Ovary (tissue), 9 donors: Measurements from ENCODE around the gene MMP27. TPM values are rescaled to one million over a fixed set of nuclear protein-coding genes. Genes with fewer than 3 reads are reported as not detected.

ENCODE experiments used
- DNase-seq, 5 donors: peaks; one replicate each; pipeline ENCODE4 v3.0.0-alpha.2; 2019 to 2020
- H3K27ac ChIP-seq, 2 donors: fragments of 200-600 bp; one replicate each; pipeline versions ENCODE4 v1.5.1 to v1.8.0; 2019 to 2022
- H3K27me3 ChIP-seq: fragments of 200-600 bp; one replicate; pipeline ENCODE4 v1.8.0; 2022
- H3K36me3 ChIP-seq: fragments of 200-600 bp; sonication (generic); one replicate; pipeline ENCODE4 v1.5.1; 2019
- H3K4me1 ChIP-seq: one replicate; pipeline ENCODE4 v1.8.1; 2013; ENCODE audit warnings: mild to moderate bottlenecking, moderate library complexity; ENCODE audit not compliant: insufficient read depth
- H3K4me3 ChIP-seq: fragments of 200-600 bp; sonication (generic); one replicate; pipeline ENCODE4 v1.5.1; 2017
- H3K9me3 ChIP-seq, 2 donors: fragments of 200-600 bp in 1 of 2; sonication (generic) in 1 of 2; one replicate each; pipeline versions ENCODE4 v1.5.1 to v1.8.1; 2013 to 2019; ENCODE audit warnings: mild to moderate bottlenecking in 1 of 2, moderate library complexity in 1 of 2
- EP300 ChIP-seq: sonication (generic); formaldehyde crosslinking; IDR thresholded peaks from one replicate; pipeline ENCODE4 v1.6.1; 2017; ENCODE audit warnings: antibody characterized with exemption
- POLR2A ChIP-seq: fragments of 450-650 bp; IDR thresholded peaks from one replicate; pipeline ENCODE4 v1.6.1; 2017; ENCODE audit warnings: antibody characterized with exemption, mild to moderate bottlenecking, moderate library complexity
- whole genome bisulfite sequencing, 3 donors: extraction: QIAGEN DNeasy Blood & Tissue Kit in 1 of 3; methylation state at CpG; one replicate each; pipeline versions ENCODE4 v1.1.5 to v1.1.7; 2013 to 2017; 5-methylcytosine and 5-hydroxymethylcytosine counted together
- intact Hi-C, 4 donors: fragments of 100-400 bp; cut with DNase I; formaldehyde crosslinking; loops; one replicate each; pipeline versions ENCODE4 v1.11.0 to v1.15.1; 2022 to 2023
- polyA plus RNA-seq, 2 donors: library from polyadenylated mRNA; stranded (reverse); fragments of 200-250 nt in 1 of 2; fragments of 350-450 nt in 1 of 2; fragmentation: Illumina TruSeq in 1 of 2; extraction: RNeasy Lipid Tissue Mini Kit (QIAGEN cat#74804) in 1 of 2; gene quantifications; one replicate each; pipeline ENCODE4 v1.2.3, GENCODE V29; 2013 to 2014
- total RNA-seq, 7 donors: library from RNA; depleted of rRNA in 2 of 7; stranded (reverse); fragments of >200 nt in 2 of 7; fragmentation: NEBNext Ultra II Directional in 3 of 7; extraction: Animal tissue kit (Norgen Biotek cat#: 25700) in 3 of 7; gene quantifications; one replicate each; pipeline versions ENCODE4 v1.1.0 to v1.2.4, GENCODE V29; 2016 to 2023
- TF ChIP-seq, protein P1 (sequence below), 3 donors: fragments of 450-650 bp in 2 of 3; fragments of 200-600 bp in 1 of 3; IDR thresholded peaks; one replicate each; pipeline versions ENCODE4 v1.5.1 to v1.8.0; 2016 to 2022; ENCODE audit warnings: antibody characterized with exemption in 3 of 3, mild to moderate bottlenecking in 1 of 3
- donor health status: DM: no; HTN: no; CAD: no; lungs with moderate emphysema.
- donor health status: DM: no; HTN: no; CAD: no.
- donor health status: Bipolar disorder and iron deficiency.
- donor health status: DM: yes; HTN: yes; CAD: no.
- donor health status: DM: no; HTN: no; CAD: no.
- donor health status: DM: yes; HTN: yes; CAD: no.

The MMP27 gene
- total and polyA plus RNA-seq, 9 donors = 0.12 TPM; not detected in 8

DNA sequence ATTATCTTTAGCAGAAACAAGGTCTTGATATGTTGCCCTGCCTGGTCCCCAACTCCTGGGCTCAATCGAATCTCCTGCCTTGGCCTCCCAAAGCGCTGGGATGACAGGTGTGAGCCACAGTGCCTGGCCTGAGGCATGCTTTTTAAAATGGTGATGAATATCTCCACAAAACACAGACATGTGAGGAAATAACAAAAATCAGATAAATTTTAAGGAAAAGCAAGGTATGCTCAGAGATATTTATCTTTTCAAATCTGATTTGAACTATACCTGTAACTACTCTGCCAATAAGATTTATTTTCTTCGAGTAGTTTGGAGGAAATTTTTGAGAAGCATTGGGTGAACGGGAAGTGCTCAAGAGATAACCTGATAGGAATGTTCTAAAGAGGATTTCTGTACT, 44.5 kb downstream of the MMP27 start:
- TF ChIP-seq POLR2A = no peak
- no peak for TF ChIP-seq EP300
- TF ChIP-seq, protein P1, sequence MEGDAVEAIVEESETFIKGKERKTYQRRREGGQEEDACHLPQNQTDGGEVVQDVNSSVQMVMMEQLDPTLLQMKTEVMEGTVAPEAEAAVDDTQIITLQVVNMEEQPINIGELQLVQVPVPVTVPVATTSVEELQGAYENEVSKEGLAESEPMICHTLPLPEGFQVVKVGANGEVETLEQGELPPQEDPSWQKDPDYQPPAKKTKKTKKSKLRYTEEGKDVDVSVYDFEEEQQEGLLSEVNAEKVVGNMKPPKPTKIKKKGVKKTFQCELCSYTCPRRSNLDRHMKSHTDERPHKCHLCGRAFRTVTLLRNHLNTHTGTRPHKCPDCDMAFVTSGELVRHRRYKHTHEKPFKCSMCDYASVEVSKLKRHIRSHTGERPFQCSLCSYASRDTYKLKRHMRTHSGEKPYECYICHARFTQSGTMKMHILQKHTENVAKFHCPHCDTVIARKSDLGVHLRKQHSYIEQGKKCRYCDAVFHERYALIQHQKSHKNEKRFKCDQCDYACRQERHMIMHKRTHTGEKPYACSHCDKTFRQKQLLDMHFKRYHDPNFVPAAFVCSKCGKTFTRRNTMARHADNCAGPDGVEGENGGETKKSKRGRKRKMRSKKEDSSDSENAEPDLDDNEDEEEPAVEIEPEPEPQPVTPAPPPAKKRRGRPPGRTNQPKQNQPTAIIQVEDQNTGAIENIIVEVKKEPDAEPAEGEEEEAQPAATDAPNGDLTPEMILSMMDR (IDR thresholded peaks at IDR 0.05) = no peak
- no peaks in the 10 kb centered on the region for H3K27me3 ChIP-seq
- DNase-seq = no peak
- intact Hi-C loops = no loop called here
- 69 to 80% (median 73%) methylated on average over 4 of the region's 4 CpGs for WGBS, 3 donors
- H3K4me3 ChIP-seq = no peak overlapping the region
- H3K27ac ChIP-seq = no peak overlapping the region
- no peaks in the 10 kb centered on the region for H3K9me3 ChIP-seq
- no peaks in the 10 kb centered on the region for H3K4me1 ChIP-seq
- H3K36me3 ChIP-seq = no peaks in the 10 kb centered on the region

DNA sequence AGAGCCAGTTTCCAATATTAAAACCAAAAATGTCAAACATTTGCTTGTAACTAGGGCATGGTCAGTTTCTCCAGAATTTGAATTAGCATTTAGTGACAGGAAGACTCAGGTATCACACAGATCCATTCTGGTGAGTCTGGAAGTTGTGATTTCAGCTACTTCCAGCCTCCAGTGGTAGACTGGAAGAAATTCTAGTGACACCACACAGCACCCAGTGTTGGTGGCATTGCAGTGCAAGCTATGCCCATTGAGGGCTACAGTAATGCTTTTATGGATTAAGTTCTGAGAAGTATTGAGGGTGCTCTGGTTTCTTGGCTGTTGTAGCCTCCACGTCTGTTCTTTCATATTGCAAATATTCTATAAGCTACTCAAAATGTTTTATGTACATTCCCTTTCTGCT, 49.0 kb downstream of the MMP27 start:
- TF ChIP-seq, protein P1 (IDR thresholded peaks at IDR 0.05) = no peak
- TF ChIP-seq EP300 (no peak), POLR2A (no peak)
- intact Hi-C loops = no loop called here
- H3K27me3 ChIP-seq = no peaks in the 10 kb centered on the region
- DNase-seq = no peak
- H3K36me3 ChIP-seq = no peaks in the 10 kb centered on the region
- 69 to 74% (median 72%) methylated on average over 1 of the region's 1 CpG for WGBS, 3 donors
- no peaks in the 10 kb centered on the region for H3K9me3 ChIP-seq
- H3K27ac ChIP-seq = no peak overlapping the region
- no peak overlapping the region for H3K4me3 ChIP-seq
- no peaks in the 10 kb centered on the region for H3K4me1 ChIP-seq

DNA sequence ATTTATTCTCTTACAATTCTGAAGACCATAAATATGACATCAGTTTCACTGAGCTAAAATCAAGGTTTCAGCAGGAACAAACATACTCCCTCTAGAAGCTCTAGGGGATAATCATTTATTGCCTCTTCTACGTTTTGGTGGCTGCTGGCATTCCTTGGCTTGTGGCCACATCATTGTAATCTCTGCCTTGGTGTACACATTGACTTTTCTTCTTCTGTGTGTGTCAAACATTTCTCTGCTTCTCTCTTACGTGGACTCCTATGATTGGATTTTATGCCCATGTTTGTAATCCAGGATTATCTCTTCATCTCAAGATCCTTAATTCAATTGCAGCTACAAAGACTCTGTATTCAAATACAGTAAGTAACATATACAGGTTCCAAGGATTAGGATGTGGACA, 50.0 kb downstream of the MMP27 start:
- Histone ChIP-seq H3K27me3 (no peaks in the 10 kb centered on the region), H3K36me3 (no peaks in the 10 kb centered on the region), H3K4me1 (no peaks in the 10 kb centered on the region), H3K27ac (no peak overlapping the region), H3K9me3 (no peaks in the 10 kb centered on the region), H3K4me3 (no peak overlapping the region)
- TF ChIP-seq, protein P1 (IDR thresholded peaks at IDR 0.05) = no peak
- no peak for TF ChIP-seq EP300
- no peak for TF ChIP-seq POLR2A
- DNase-seq = no peak
- intact Hi-C loops = no loop called here
- 60 to 66% (median 62%) methylated on average over 2 of the region's 2 CpGs for WGBS, 3 donors

DNA sequence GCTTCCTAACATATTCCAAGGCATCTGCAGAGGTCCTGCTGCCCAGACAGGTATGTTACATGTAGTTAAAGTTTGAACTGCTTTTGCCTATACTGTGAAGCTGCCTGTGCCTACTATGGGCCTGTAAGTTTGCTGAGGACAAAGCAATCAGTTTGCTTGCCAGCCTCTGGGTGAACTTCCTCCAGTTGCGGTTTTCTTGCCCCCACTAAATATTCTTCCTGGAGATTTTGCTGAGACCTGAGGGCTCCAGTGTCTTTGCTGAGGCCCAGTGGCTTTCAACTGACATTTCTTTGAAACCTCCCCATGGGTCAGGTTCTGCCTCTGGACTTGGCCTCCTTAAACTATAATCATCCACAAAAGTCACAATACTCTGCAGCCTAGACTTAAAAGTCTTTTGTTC, 50.8 kb downstream of the MMP27 start:
- intact Hi-C loops = no loop called here
- Histone ChIP-seq H3K27me3 (no peaks in the 10 kb centered on the region), H3K9me3 (no peaks in the 10 kb centered on the region), H3K36me3 (no peaks in the 10 kb centered on the region), H3K27ac (no peak overlapping the region), H3K4me1 (no peaks in the 10 kb centered on the region), H3K4me3 (no peak overlapping the region)
- DNase-seq = no peak
- no peak for TF ChIP-seq EP300
- WGBS, 3 donors = 88 to 100% (median 90%) methylated on average over 1 of the region's 1 CpG

DNA sequence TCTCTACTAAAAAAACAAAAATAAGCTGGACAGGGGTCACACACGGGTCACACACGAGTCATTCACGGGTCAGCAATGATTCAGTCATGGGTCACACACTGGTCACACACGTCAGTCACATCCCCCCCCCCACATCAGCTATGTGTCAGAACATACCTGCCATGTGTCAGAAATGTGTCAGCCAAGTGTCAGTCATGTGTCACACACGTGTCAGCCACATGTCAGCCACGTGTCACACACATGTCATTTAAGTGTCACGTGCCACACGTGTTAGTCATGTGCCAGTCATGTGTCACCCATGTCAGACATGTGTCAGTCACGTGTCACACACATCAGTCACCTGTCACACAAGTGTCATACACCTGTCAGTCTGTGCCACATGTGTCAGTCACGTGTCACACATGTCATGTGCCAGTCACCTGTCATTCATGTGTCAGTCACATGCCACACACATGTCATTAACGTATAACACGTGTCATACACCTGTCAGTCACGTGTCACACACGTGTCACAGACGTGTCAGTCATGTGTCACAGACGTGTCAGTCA, 51.8 kb downstream of the MMP27 start:
- no peaks in the 10 kb centered on the region for H3K9me3 ChIP-seq
- no peaks in the 10 kb centered on the region for H3K4me1 ChIP-seq
- no peaks in the 10 kb centered on the region for H3K36me3 ChIP-seq
- WGBS, 3 donors = 77 to 85% (median 78%) methylated on average over 16 of the region's 16 CpGs
- H3K27me3 ChIP-seq = no peaks in the 10 kb centered on the region
- no peak for DNase-seq
- H3K27ac ChIP-seq = no peak overlapping the region
- no peak overlapping the region for H3K4me3 ChIP-seq
- intact Hi-C loops = no loop called here
- TF ChIP-seq POLR2A = no peak
- no peak for TF ChIP-seq EP300
- TF ChIP-seq, protein P1 (IDR thresholded peaks at IDR 0.05) = no peak
